Measurements from ENCODE around the gene ZC3H13. TPM values are rescaled to one million over a fixed set of nuclear protein-coding genes. Genes with fewer than 3 reads are reported as not detected.

ZC3H13 gene, protein sequence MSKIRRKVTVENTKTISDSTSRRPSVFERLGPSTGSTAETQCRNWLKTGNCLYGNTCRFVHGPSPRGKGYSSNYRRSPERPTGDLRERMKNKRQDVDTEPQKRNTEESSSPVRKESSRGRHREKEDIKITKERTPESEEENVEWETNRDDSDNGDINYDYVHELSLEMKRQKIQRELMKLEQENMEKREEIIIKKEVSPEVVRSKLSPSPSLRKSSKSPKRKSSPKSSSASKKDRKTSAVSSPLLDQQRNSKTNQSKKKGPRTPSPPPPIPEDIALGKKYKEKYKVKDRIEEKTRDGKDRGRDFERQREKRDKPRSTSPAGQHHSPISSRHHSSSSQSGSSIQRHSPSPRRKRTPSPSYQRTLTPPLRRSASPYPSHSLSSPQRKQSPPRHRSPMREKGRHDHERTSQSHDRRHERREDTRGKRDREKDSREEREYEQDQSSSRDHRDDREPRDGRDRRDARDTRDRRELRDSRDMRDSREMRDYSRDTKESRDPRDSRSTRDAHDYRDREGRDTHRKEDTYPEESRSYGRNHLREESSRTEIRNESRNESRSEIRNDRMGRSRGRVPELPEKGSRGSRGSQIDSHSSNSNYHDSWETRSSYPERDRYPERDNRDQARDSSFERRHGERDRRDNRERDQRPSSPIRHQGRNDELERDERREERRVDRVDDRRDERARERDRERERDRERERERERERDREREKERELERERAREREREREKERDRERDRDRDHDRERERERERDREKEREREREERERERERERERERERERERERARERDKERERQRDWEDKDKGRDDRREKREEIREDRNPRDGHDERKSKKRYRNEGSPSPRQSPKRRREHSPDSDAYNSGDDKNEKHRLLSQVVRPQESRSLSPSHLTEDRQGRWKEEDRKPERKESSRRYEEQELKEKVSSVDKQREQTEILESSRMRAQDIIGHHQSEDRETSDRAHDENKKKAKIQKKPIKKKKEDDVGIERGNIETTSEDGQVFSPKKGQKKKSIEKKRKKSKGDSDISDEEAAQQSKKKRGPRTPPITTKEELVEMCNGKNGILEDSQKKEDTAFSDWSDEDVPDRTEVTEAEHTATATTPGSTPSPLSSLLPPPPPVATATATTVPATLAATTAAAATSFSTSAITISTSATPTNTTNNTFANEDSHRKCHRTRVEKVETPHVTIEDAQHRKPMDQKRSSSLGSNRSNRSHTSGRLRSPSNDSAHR (N-terminal part only)
- total RNA-seq = 17.4 and 28.4 TPM in 2 replicates

DNA sequence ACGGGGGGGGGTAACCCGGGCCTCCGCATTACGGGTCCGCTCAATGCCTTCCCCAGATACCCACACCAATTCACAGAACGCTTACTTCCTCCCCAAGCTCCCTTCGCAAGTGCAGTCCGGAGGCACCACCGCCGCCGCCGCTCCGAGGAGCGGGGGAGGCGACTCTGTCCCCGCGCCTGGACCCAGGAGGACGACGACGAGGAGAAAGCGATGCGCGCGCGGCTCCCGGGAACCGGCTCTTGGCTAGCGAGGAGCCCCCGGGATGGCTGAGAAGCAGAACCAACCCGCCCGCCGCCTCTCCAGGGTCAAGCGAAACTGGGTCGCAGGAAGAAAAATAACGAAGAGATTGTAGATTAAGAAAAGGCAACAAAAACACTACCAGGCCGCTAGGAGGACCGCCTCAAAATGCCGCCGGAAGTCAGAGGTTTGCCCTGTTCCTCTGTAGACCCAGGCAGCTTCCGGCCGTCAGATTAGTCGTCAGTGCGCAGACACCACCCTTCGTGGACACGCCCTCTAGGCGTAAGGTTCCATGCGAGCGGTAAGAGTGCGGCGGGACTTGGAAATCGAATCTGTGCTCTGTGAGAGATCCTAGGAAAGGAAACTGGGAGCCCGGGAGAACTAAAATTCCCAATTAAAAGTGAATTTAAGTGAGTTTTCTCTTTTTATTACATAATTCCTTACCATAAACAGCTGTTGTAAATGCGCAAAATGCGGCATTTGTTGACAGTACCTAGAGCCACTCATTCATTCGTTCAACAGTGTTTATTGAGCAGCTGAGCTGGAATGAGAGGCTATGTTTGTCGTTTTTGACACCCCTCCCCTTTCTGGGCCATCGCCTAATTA, at the start of gene ZC3H13:
Gene ZC3H13, minus strand, starts transcription at position 428 of the 843 bp plus-strand sequence. CDS start 7,239 bp downstream, outside the sequence.

Other genes with a start within 250 kb of the ZC3H13 start
- gene SIAH3, start 201.0 kb downstream of the ZC3H13 start, total RNA-seq = not detected in 2 replicates
- gene CPB2, start 52.3 kb upstream of the ZC3H13 start, total RNA-seq = not detected in 2 replicates
- 0.33 TPM in 1 of 2 replicates, not detected in the other for gene LCP1, start 129.4 kb upstream of the ZC3H13 start, total RNA-seq
- 0.17 and 0.29 TPM in 2 replicates for gene LRRC63, start 159.2 kb upstream of the ZC3H13 start, total RNA-seq

Data from smooth muscle cell of trachea (primary cell).